Astrocyte of the cerebellum (primary cell): ENCODE data around the gene ZNF254.

Source experiments
- DNase-seq: peaks from one replicate; pipeline ENCODE4 v3.0.0-alpha.2; 2011; ENCODE audit warnings: low read depth
- H3K4me3 ChIP-seq: 2 replicates; pipeline ENCODE4 v1.5.1; 2011; ENCODE audit warnings: mild to moderate bottlenecking, low read depth, low read length, moderate library complexity
- in situ Hi-C: cut with HindIII; loops from 2 replicates; pipeline ENCODE4 v1.10.0; 2017; ENCODE audit warnings: low sequenced_read_pairs
- TF ChIP-seq, protein P1 (sequence below): IDR thresholded peaks from 2 replicates; pipeline ENCODE4 v1.5.1; 2012; ENCODE audit warnings: low read length, low read depth, moderate library complexity, mild to moderate bottlenecking; ENCODE audit errors: missing control alignments

Gene ZNF254

DNA sequence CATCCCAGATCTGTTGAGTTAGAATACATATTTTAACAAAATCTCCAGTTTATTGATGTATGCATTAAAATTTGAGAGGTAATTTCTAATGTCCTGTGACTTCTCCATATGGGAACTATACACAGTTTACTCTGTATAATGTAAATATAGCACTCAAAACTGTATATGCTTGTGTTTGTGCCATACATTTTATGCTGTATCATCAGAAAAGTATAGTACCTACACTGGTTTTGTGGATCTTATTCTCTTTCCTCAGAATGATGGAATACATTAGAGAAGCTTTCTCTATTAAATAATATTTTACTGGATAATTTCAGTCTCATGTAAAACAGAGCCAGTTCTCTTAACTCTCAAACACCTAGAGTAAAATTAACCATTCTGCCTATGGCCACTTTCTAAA lies 53.6 kb downstream of the ZNF254 start:
- no peak for DNase-seq
- no peak overlapping the region for H3K4me3 ChIP-seq
- in situ Hi-C loops, result no loop called here
- TF ChIP-seq, protein P1, sequence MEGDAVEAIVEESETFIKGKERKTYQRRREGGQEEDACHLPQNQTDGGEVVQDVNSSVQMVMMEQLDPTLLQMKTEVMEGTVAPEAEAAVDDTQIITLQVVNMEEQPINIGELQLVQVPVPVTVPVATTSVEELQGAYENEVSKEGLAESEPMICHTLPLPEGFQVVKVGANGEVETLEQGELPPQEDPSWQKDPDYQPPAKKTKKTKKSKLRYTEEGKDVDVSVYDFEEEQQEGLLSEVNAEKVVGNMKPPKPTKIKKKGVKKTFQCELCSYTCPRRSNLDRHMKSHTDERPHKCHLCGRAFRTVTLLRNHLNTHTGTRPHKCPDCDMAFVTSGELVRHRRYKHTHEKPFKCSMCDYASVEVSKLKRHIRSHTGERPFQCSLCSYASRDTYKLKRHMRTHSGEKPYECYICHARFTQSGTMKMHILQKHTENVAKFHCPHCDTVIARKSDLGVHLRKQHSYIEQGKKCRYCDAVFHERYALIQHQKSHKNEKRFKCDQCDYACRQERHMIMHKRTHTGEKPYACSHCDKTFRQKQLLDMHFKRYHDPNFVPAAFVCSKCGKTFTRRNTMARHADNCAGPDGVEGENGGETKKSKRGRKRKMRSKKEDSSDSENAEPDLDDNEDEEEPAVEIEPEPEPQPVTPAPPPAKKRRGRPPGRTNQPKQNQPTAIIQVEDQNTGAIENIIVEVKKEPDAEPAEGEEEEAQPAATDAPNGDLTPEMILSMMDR, result no peak

DNA sequence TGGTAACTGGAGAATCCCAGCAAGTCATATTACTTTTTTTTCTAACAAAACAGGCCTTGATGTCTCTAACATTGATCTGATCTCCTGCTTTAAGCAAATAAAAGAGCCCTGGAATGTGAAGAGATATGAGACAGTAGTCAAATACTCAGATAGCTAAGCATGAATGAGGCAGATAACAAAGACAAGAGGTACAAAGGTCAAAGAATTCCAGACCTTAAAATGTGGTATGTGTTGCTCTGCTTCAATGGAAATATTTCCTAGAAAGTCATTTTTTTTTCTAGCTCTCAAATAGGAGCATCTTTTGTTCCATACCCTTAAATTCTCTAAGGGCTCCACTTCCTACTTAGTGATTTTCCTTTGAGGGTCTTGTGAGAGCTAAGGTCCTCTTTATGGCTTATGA lies 54.6 kb downstream of the ZNF254 start:
- in situ Hi-C loops, result no loop called here
- no peak overlapping the region for H3K4me3 ChIP-seq
- DNase-seq, result no peak
- TF ChIP-seq, protein P1, result no peak

DNA sequence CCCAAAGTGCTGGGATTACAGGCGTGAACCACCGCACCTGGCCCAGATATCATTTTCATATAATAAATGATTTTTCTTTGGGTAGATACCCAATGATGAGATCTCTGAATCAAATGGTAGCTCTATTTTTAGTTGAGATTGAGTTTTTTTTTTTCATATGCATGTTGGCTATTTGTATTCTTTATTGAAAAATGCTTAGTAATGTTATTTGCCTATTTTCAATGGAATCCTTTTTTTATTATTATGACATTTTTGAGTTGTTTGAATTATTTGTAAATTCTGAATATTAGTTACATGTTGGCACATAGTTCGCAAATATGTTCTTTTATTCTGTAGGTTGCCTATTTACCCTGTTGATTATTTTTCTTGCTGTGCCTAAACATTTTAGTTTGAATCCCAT lies 55.8 kb downstream of the ZNF254 start:
- DNase-seq, result no peak
- no peak overlapping the region for H3K4me3 ChIP-seq
- in situ Hi-C loops, result no loop called here
- TF ChIP-seq, protein P1, result no peak

DNA sequence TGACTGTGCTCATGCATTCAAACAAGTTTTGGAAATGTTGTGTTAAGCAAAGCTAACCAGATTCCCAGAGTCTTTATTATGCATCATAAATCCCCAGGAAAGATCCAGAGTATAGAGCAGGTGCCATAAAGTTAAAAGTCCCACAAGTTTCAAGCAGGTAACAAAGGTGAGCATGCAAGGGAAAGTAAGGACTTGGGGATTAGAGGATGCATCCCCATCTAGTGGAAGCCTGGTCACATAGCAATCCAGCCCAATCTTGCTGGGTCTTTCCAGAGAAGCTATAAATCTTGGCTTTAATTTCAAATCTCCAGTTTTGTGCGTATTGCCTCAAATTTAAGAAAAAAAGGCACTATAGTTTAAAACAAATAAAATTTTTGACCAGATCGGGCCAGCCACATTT lies 72.7 kb downstream of the ZNF254 start:
- in situ Hi-C loops, result no loop called here
- TF ChIP-seq, protein P1, result peak; percentile 45
- no peak overlapping the region for H3K4me3 ChIP-seq
- no peak for DNase-seq

DNA sequence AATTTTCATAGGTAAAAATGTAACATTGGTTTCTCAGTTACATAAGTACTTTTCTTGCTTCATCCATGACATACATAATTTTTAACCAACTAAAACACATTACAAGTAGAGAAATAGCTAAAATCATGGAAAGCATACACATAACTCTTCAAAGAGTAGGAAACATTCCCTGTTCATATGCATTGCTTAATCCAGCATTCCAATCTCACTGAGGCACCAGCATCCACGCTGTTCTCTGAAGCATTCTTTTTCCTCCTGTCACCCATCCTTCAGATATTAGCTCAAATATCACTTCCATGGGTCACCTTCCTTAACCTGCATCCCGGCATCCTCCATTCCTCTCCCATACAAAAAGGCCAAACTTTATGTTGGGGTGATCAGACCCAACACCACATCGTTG lies 79.1 kb downstream of the ZNF254 start:
- TF ChIP-seq, protein P1, result no peak
- no peak for DNase-seq
- in situ Hi-C loops, result no loop called here
- H3K4me3 ChIP-seq, result no peak overlapping the region

DNA sequence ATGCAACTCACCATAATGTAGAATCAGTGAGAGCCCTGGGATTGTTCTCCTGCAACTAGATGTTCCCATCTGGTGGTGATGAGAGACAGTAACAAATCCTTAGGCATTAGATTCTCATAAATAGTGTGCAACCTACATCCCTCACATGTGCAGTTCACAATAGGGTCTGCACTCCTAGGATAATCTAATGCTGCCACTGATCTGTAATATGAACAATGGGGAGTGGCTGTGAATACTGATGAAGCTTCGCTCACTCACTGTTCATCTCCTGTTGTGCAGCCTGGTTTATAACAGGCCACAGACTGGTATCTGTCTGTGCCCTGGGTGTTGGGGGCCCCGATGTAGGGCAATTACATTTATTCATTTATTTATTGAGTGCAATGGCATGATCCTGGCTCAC lies 86.9 kb downstream of the ZNF254 start:
- H3K4me3 ChIP-seq, result no peak overlapping the region
- DNase-seq, result no peak
- in situ Hi-C loops, result no loop called here
- TF ChIP-seq, protein P1, result no peak

DNA sequence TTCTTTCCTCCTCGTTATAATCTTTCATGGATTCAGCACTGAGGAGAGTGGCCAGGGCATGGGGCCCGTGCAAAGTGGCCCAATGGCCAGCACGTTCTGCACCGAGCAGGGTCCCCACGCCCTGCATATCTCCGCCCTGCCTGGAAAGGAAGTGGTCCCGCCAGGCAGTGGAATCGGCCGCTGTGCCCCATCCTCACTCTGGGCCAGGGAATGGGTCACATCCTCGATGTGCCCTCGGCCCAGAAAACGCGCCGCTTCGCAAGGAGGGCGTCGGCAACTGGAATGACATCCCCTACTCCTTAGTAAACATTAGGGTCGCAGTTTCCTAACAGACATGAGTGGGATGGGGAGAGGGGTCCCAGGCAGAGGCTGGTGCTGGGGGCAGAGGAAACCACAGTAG lies 90.7 kb downstream of the ZNF254 start:
- DNase-seq, result no peak
- no peak overlapping the region for H3K4me3 ChIP-seq
- TF ChIP-seq, protein P1, result no peak
- in situ Hi-C loops, result no loop called here
